Upper lobe of left lung (tissue), 6 donors: ENCODE results near the gene MELTF. TPM values are rescaled to one million over a fixed set of nuclear protein-coding genes. Genes with fewer than 3 reads are reported as not detected.
A peak's percentile ranks its signal among the peaks of the same experiment; 100 is the strongest.

Source experiments
- ATAC-seq, 2 donors: fragments of 200-7000 bp; cut with Tn5 transposase; one replicate each; pipeline ENCODE4 v1.9.1; 2022; ENCODE audit warnings: mild to moderate bottlenecking in 2 of 2, moderate library complexity in 2 of 2; ENCODE audit not compliant: low FRiP score in 2 of 2
- DNase-seq, 2 donors: peaks; one replicate each; pipeline ENCODE4 v3.0.0-alpha.2; 2019 to 2020
- H3K27ac ChIP-seq, 4 donors: fragments of 200-600 bp; sonication (generic); one replicate each; pipeline ENCODE4 v1.5.1; 2016 to 2019
- H3K27me3 ChIP-seq, 4 donors: fragments of 200-600 bp; sonication (generic); one replicate each; pipeline ENCODE4 v1.5.1; 2017 to 2019
- H3K36me3 ChIP-seq, 4 donors: fragments of 200-600 bp; sonication (generic); one replicate each; pipeline ENCODE4 v1.5.1; 2016 to 2019
- H3K4me1 ChIP-seq, 4 donors: fragments of 200-600 bp; sonication (generic); one replicate each; pipeline ENCODE4 v1.5.1; 2018 to 2019
- H3K4me3 ChIP-seq, 4 donors: fragments of 200-600 bp; sonication (generic); one replicate each; pipeline ENCODE4 v1.5.1; 2017 to 2019; ENCODE audit warnings: mild to moderate bottlenecking in 2 of 4, moderate library complexity in 1 of 4
- H3K9me3 ChIP-seq, 4 donors: fragments of 200-600 bp; sonication (generic); one replicate each; pipeline ENCODE4 v1.5.1; 2018 to 2019
- EP300 ChIP-seq, 4 donors: sonication (generic); formaldehyde crosslinking; IDR thresholded peaks; one replicate each; pipeline ENCODE4 v1.5.1; 2017; ENCODE audit warnings: antibody characterized with exemption in 4 of 4, control low read depth in 2 of 4
- POLR2A ChIP-seq, 4 donors: fragments of 450-650 bp; IDR thresholded peaks; one replicate each; pipeline ENCODE4 v1.5.1; 2016 to 2017; ENCODE audit warnings: antibody characterized with exemption in 4 of 4, mild to moderate bottlenecking in 2 of 4
- POLR2AphosphoS5 ChIP-seq, 2 donors: sonication (generic); formaldehyde crosslinking; IDR thresholded peaks; one replicate each; pipeline ENCODE4 v1.5.1; 2017; ENCODE audit warnings: antibody characterized with exemption in 2 of 2
- WGBS, 2 donors: methylation state at CpG; one replicate each; pipeline ENCODE4 v1.1.5; 2017 to 2018; 5-methylcytosine and 5-hydroxymethylcytosine counted together
- total RNA-seq, 6 donors: library from RNA; depleted of rRNA in 4 of 6; stranded (reverse); fragments of >200 nt in 4 of 6; gene quantifications; one replicate each; pipeline versions ENCODE4 v1.1.0 to v1.2.1, GENCODE V29; 2016 to 2021
- TF ChIP-seq, protein P1 (sequence below), 6 experiments: fragments of 450-650 bp in 4 of 6; fragments of 200-600 bp in 2 of 6; sonication (generic) in 2 of 6; IDR thresholded peaks; one replicate each; pipeline ENCODE4 v1.5.1; 2016 to 2019; ENCODE audit warnings: antibody characterized with exemption in 6 of 6
- donor health status: DM: no; HTN: no; CAD: no; lungs with moderate emphysema.
- donor health status: DM: no; HTN: yes; CAD: no; lungs with severe emphysema.

MELTF gene
- total RNA-seq, 6 donors from 2014 or later: 3.0 to 28.3 (median 4.2) TPM

DNA sequence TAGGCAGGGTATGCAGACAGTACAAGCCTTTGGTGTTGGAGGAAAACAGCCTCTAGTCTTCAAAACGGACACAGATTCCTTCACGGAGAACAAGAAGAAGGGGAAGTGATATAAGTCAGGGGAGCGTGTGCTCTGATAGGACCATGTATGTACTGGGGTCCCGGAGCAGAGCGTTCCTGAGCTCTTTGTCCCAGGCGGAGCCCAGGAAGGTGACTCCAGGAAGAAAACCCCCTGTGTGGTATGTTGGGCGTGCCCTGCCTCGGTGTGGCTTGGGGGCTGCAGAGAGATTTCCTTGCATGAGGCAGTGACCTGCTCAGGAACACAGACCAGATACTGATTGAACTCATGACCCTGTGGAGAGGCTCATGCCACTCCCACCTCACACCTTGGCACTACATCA is 21.7 kb downstream of the MELTF start:
- H3K9me3 ChIP-seq: no peaks in the 10 kb centered on the region
- peaks cover 5 to 14% (median 8%) of the 10 kb centered on the region in 4 donors for H3K4me1 ChIP-seq
- no peaks in the 10 kb centered on the region for H3K36me3 ChIP-seq
- H3K27me3 ChIP-seq: no peaks in the 10 kb centered on the region
- 88 to 89% methylated on average over 8 of the region's 8 CpGs for WGBS, 2 donors
- ATAC-seq (no peak), DNase-seq (no peak)
- TF ChIP-seq, protein P1, sequence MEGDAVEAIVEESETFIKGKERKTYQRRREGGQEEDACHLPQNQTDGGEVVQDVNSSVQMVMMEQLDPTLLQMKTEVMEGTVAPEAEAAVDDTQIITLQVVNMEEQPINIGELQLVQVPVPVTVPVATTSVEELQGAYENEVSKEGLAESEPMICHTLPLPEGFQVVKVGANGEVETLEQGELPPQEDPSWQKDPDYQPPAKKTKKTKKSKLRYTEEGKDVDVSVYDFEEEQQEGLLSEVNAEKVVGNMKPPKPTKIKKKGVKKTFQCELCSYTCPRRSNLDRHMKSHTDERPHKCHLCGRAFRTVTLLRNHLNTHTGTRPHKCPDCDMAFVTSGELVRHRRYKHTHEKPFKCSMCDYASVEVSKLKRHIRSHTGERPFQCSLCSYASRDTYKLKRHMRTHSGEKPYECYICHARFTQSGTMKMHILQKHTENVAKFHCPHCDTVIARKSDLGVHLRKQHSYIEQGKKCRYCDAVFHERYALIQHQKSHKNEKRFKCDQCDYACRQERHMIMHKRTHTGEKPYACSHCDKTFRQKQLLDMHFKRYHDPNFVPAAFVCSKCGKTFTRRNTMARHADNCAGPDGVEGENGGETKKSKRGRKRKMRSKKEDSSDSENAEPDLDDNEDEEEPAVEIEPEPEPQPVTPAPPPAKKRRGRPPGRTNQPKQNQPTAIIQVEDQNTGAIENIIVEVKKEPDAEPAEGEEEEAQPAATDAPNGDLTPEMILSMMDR (IDR thresholded peaks at IDR 0.05): no peak
- no peak for TF ChIP-seq POLR2A (IDR thresholded peaks at IDR 0.05)
- no peak for TF ChIP-seq POLR2AphosphoS5 (IDR thresholded peaks at IDR 0.05)
- no peak for TF ChIP-seq EP300 (IDR thresholded peaks at IDR 0.05)
- no peak overlapping the region for H3K27ac ChIP-seq
- no peak overlapping the region for H3K4me3 ChIP-seq

DNA sequence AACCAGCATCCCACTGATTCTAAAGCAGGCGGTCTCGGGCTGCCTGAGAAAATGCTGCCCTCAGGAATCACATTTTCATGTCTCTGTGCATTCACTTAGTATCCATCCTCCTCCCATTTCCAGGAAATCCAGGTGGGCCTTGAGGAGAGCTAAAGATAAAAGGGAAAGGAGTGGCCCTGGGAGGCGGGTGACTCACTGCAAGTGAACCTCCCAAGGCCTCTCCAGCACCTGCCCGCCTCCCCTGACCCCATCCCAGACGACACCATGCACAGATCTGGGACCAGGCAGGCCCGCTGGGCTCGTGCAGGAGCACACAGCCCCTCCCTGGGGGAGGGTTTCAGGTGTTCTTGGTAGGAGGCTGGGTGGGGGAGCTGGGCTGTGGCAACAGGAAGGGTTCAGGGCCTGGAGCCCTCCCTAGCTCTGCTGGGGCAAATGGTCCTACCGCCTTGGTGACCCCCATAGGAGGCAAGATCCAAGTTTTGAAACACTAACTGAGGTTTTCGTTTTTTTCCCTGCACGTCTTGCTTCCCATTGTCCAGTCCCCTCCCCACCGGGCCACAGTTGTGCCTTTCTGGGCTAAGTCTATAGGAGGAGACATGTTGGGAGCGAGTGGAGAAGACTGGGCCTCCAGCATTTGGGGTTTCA is 22.2 kb downstream of the MELTF start:
- H3K27ac ChIP-seq: no peak overlapping the region
- no peak for ATAC-seq
- 77 to 86% methylated on average over 12 of the region's 12 CpGs for WGBS, 2 donors
- peaks cover 5 to 16% (median 8%) of the 10 kb centered on the region in 4 donors for H3K4me1 ChIP-seq
- TF ChIP-seq, protein P1 (IDR thresholded peaks at IDR 0.05): no peak
- DNase-seq: no peak
- no peaks in the 10 kb centered on the region for H3K36me3 ChIP-seq
- H3K9me3 ChIP-seq: no peaks in the 10 kb centered on the region
- H3K27me3 ChIP-seq: no peaks in the 10 kb centered on the region
- no peak overlapping the region for H3K4me3 ChIP-seq

DNA sequence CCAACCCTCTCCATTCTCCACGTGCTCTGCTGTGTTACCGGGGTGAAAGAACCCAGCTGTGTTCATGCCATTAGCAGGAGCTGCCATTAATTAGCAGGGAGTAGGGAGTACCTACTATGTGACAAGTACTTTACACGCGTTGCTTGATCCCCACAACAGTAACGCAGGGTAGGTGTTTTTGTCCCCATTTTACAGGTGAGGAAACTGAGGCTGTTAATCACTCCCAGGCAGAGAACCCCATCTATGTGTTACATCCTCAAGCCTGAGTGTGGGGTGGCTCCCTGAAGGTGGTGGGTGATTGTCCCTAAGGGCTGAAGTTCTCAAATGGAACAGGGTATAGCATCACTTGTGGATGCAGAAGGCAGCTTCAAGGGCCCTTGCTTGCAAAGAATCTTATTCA is 22.8 kb downstream of the MELTF start:
- no peak for ATAC-seq
- TF ChIP-seq, protein P1 (IDR thresholded peaks at IDR 0.05): no peak
- TF ChIP-seq EP300 (IDR thresholded peaks at IDR 0.05): no peak
- TF ChIP-seq POLR2AphosphoS5 (IDR thresholded peaks at IDR 0.05): no peak
- TF ChIP-seq POLR2A (IDR thresholded peaks at IDR 0.05): no peak
- 84 to 98% methylated on average over 5 of the region's 5 CpGs for WGBS, 2 donors
- Histone ChIP-seq H3K27me3 (no peaks in the 10 kb centered on the region), H3K36me3 (no peaks in the 10 kb centered on the region), H3K4me1 (peaks cover 5 to 22% (median 10%) of the 10 kb centered on the region in 4 donors), H3K4me3 (no peak overlapping the region), H3K27ac (no peak overlapping the region), H3K9me3 (no peaks in the 10 kb centered on the region)
- DNase-seq: no peak

- peak in 1 of 2 donors; percentile 69 for DNase-seq
- ATAC-seq: no peak
- TF ChIP-seq EP300 (IDR thresholded peaks at IDR 0.05) (no peak), POLR2AphosphoS5 (IDR thresholded peaks at IDR 0.05) (no peak), POLR2A (IDR thresholded peaks at IDR 0.05) (no peak)
- TF ChIP-seq, protein P1 (IDR thresholded peaks at IDR 0.05): no peak
- Histone ChIP-seq H3K4me3 (no peak overlapping the region), H3K4me1 (peaks cover 5 to 23% (median 10%) of the 10 kb centered on the region in 4 donors), H3K27ac (no peak overlapping the region), H3K36me3 (no peaks in the 10 kb centered on the region), H3K9me3 (no peaks in the 10 kb centered on the region), H3K27me3 (no peaks in the 10 kb centered on the region)
- 94 to 98% methylated on average over 5 to 11 of the region's 11 CpGs for WGBS, 2 donors
Measured at GRCh38 chr3:197006446-197006845, 23.2 kb downstream of the MELTF start.
